CMK (cell line): ENCODE results near the gene ELFN2.

ENCODE experiments used
- DNase-seq: peaks from one replicate; pipeline ENCODE4 v3.0.0-alpha.2; 2010; ENCODE audit warnings: low read depth

Gene ELFN2

DNA sequence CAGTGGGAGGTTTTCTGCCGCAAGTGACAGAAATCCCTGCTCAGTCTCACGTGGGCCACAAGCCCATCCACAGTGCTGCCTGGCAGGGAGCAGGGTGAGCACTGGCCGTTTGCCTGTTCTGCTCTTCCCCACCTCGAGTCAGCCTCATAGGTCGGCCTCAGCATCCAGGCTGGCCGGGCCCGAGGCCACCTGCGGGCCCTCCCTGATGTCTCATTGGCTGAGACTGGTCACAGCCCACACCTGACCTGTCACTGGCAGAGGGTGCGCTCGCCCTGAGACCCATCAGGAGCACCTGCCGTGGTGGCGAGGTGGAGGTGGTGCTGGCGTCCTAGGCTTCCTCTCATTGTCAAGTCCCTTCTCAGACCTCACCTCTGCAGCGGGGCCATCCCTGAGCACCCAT lies 72.1 kb downstream of the ELFN2 start:
- DNase-seq = no peak

DNA sequence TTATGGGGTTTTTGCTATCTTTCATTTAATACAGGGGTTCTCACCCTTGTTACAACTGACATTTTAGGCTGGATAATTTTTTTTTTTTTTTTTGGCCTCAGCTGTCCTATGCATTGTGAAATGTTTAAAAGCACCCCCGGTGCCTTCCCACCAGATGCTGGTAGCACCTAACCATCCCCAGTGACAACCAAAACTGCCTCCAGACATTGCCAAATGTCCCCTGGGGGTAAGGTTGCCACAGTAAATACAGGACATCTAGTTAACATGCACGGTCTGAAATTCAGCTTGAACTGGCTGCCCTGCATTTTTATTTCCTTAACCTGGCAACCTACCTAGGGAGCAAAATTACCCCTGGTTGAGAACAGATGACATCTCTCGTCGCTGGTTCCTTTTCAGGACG lies 72.6 kb downstream of the ELFN2 start:
- no peak for DNase-seq

DNA sequence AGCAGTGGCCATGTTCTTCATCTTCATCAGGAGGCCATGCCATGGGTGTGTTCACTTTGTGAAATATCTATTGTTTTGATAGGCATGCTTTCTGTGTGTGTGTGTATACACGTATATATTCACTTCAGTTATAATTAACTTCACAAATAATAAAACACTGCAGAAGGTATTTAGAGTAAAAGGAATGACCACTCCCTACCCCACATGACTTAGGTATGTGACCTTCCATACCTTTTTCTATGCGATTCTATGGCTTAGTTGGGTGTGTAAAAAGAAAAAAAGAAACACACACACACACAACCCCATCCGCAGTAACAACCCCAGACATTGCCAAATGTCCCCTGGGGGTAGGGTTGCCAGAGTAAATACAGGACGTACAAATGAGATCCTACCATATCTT lies 73.0 kb downstream of the ELFN2 start:
- DNase-seq = no peak

DNA sequence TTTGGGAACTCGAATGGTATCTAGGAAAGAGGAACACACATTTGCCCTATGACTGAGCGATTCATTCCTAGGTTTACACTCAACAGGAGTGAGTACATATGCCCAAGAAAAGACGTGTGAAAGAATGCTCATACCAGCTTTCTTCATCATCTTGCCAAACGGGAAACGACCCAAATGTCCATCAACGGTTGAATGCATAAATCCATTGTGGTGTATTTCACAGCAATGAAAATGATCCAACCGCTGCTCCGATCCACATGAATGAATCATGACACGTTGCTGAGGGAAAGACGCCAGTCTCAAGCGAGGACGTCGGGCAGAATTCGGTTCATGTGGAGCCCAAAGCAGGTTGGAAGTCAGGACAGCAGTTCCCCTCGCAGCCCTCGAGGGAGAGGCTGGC lies 73.4 kb downstream of the ELFN2 start:
- DNase-seq = no peak

DNA sequence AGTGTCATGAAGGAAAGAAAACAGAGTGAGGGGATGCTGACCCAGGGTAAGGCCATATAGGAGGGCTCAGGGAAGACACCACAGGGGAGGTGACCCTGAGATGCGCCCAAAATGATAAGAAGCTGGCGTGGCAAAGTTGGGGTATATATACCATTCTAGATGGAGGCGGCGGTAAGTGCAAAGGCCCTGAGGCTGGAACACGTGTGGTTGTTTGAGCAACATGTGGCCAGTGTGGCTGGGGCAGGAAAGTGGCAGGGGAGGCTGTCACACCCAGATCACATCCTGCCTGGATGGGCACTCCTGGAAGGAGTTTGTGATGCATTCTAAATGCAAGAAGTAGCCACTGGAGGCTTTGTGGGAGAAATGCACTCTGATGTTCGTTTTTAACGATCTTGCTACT lies 74.8 kb downstream of the ELFN2 start:
- DNase-seq = no peak

DNA sequence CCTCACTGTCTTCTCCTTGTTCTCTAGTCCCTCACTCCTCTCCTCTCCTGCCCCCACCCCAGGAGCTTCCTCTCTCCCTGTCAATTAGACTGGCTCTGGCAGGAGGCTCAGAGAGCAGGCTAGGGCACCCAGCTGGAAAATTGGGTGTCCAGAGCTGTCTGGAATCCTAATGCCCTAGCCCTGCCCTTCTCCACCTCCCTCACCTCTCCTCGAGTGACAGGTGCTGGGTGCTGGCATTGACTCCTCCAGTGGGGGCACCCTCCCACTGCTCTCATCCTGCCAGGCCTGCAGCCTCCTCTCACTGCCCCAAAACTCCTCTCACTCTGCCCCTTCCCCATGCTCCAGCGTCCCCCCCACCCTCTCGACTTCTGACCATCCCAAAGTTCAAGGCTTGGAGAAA lies 76.0 kb downstream of the ELFN2 start:
- DNase-seq = no peak

DNA sequence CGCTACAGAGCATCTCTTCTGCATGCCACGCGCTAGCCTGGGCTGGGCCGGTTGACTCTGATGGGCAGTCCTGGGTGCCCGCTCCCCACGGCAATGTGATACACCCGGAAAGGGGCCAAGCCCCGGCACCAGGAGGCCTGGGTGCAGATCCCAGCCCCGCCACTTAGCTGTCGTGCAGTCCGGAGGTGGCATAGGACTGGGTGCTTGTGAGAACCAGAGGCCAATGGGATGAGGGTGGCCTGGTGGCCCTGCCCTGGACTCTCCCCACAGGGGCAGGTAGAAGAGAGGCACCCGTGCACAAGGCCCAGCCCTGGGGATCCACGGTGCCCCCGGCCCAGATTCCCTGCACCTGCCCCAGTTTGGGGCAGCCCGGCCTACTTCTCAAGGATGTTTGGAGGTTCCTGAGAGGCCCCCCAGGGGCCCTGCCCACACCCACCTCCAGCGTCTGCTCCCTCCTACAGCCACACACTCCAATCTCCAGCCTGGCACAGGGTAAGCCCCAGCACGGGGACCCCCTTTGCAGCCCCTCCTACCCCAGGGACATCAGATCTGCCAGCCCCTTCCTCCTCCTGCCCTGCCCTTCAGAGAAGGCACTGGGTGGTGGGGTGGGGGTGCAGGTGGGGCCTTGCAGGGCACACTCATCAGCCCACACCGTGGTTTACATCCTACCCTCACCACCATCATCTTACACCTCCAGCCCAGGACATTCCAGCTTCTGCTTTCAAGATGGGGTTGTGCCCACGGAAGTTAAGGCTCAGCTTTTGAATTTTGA lies 78.0 kb downstream of the ELFN2 start:
- DNase-seq = no peak

DNA sequence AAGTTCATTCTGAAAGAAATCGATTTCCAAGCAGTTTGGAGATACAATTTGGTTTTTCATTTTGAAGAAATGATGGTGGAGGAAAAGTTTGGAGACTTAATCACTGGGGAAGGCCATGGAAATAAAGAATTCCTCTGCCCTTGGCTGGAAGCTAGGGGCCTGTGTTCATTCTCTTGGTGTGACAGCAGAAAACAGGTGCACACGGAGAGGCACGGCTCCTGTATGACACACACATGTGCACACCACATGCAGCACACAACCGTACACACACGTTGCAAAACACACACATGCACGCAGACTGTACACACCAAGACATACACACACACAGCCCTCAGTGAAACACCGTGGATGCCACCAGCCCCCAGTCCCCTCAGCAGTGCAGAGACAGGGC lies 80.8 kb downstream of the ELFN2 start:
- DNase-seq = no peak

DNA sequence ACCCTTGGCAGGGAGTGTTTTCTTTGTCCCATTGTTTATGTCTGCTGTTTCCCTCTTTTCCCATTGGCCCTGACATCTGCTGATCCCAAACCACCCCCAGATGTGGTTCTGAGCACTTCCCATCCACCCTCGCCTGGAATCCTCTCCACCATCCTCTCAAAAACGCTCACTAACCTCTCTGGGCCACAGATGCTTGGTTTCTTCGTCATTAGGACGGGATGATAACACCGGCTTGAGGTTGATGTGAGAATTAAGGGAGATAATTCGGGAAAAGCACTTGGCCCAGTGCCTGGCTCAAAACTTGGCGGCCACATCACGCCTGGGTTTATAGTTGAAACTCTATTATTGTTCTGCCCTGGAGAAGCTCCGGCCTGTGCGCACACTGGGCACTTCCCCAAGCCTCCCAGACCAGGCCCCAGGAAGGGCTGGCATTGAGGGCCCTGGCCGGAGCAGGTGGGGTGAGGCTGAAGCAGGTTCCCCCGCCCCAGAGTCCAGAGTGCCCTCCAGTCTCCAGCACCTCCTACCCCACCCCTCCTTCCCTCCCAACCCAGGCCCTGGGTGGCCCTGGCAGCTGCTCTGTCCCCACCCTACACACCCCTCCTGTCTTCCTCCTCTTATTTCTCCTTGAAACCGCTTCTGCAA lies 81.3 kb downstream of the ELFN2 start:
- DNase-seq = no peak

DNA sequence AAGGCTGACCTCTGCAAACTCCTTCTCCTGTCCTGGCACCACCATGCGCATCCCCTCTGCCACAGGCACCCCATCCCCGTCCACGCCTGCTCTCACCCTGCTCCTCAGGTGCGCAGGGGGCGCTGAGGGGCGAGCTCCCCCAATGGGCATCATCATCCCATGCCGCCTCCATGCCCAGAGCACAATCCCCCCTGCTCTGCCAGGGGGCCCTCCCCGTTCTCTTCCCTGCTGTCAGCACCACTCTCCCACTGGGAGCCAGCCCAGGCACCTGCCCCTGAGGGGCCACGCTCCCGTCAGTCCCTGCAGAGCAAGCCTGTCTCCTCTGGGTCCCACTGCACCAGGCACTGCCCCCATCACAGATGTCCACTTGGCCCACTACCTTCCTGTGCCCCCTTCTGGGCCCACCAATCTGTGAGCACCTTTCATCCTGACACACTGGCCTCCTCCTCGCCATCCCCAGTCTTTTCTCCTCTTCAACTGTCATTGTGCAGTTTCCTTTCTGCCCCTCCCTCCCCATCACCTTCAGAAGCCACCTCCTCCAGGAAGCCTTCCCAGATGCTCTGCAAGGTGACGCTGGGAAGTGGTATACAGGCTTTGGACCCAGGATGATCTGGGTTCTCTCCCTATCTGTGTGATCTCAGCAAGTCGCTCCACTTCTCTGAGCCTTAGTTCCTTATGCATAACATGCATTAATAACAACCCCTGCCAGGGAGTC lies 82.4 kb downstream of the ELFN2 start:
- DNase-seq = no peak

DNA sequence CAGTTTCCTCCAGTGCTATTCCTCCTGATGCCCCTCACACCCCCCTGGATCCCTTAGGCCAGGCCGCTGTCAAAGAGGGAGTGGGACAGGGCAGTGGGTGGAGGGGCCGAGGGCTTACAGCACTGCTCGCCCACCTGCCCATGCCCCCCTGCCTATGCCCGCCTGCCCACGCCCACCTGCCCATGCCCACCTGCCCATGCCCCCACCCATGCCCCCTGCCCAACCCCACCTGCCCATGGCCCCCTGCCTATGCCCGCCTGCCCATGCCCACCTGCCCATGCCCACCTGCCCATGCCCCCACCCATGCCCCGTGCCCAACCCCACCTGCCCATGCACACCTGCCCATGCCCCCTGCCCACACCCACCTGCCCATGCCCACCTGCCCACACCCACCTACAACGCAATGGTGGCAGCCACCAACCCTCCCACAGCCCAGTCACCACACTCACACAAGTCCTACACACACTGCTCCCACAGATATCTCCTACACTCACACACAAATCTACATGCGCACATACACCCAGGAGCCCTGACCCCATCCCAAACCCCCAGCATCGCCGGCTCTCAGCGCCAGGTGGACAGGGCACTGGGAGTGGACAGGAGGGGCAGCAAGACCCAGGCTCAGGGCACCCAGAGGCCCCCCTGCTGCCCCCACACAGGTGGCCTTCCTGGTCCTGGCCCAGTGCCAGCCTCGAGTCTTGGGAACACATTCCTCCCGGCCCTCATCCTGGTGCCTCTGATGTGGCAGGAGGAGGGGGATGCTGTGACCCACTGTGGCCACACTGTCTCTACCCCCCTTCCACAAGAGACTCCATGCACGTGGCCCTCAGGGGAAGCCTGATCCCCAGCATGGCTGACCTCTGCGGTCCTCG lies 83.2 kb downstream of the ELFN2 start:
- DNase-seq = no peak

DNA sequence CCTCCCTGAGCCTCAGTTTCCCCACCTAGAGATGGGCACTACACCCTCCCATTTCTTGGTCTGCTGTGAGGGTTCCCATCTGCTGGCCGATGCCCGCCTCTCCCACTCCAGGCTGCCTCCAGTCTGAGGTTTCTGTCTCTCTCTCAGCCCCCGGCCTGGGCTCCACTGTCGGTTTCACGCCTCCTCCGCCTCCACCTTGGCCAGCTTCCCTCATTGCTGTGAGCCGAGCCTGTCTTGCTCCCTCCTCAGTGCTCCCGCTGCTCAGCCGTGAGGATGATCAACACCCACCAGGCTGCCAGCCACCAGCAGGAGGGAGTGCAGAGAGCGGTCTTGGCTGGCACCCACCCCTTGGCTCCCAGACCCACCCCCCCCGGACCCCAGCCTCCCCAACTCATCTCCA lies 83.9 kb downstream of the ELFN2 start:
- no peak for DNase-seq

DNA sequence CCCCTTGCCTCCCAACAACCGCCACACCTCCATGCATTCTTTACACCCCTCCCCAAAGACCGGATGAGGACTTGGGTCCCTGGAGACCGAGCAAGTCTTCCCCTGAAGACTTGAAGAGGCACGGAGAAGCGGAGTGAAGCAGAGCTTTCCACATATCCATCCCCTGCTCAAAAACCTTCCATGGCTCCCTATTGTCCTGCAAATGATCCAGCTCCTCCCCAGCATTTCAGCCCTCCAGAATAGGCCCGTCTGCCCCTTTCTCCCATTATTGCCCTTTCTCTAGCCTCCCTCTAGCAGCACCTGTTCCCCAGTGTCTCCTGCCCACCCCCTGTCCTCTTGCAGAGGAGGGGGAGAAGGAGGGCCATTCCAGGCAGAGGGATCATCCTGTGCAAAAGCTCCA lies 85.2 kb downstream of the ELFN2 start:
- no peak for DNase-seq

DNA sequence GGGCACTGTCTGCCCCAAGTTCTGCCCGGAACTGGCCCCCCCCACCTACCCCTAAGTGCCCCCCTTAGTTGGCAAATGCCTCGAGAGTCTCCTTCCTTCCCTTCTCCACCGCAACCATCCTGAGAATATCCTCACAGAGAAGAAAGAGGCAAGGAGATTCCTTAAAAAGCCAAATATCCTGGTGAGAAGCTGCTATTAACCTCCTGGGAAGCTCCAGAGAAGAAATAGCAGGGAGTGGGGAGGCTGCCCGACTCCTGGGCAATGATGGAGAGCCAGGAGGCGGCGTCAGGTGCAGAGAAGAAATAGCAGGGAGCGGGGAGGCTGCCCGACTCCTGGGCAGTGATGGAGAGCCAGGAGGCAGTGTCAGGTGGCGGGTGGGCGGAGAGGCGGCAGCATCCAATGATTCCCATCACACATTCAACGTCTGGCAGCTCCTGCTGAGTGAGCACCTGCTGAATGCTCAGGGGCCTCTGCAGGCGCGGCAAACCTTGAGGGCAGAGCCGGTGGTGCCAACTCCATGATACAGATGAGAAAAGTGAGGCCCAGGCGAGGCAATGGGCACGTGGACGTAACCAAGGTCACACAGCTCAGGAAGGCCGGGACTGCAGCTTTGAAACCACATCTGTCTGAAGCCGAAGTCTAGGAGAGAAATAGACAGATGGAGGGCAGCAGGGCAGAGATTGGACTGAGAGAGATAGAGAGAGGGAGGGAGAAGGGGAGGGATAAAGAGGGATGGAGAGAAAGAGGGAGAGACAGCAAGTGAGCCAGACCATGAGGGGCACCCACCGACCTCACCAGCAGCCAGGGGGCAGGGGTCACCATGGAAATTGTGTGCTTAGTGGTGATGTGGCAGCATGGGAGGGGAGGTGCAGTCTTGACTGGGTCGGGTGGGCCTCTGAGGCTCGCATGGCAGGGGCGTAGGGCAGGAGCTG lies 86.7 kb downstream of the ELFN2 start:
- DNase-seq = no peak

DNA sequence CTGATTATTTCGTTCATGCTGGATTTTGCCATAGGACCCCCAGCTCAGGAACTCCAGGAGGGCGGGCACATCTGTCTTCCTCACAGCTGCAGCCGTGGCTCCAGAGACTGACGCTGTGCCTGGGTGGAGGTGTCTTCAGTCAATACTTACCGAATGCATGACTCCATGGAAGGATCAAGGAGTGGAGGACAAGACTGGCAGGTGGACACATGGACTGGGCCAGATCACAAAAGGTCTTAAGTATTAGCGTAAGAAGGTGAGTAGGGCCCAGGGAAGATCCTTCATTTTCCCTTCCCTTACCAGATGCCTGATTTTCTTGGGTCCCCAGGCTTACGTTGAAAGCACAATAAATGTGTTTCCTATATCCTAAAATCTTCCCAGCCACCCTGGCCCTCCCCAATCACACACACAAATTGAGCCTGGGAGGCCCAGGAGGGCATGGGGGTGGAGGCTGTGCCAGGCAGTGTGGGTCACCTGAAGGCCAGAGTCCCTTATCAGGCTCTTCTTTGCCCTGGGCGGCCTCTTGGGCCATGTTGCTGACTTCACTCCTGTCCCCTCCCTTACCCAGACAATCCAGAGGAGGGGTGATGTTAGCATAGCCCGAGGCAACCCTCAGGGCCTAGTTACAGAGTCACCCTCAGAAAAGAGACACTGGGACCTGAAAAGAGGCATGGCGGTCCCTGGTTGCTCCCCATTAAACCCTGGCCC lies 88.6 kb downstream of the ELFN2 start:
- no peak for DNase-seq

DNA sequence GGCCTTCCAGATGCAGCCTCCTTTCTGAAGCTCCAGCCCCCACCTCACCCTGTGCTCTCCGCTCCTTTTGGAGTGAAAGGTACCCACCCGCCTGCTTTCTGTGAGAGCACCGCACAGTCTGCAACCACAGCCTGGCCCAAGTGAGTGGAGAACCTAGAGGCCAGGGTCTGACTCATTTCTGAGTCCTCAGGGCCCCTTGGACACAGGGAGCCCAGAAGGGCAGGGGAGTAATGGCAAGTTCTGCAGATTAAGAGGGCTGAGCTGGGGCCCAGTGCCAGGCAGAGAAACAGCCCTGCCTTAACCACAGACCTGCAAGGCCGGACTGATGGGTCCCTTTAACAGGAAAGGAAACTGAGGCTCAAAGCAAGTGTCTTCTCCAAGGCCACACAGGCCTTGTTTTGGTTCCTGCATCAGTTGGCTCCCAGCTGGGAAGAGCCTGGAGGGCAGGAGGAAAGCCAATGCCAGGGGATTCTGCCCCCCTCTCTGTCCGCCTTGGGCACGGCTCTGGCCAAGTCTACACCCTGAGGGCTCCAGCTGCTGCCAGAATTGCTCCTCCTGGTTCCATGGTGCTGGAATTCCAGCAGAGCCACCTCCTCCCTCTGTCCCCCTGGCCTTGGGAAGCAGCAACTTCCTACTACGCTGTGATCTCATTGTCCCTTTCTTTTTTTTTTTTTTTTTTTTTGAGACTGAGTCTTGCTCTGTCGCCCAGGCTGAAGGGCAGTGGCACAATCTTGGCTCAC lies 89.9 kb downstream of the ELFN2 start:
- no peak for DNase-seq

DNA sequence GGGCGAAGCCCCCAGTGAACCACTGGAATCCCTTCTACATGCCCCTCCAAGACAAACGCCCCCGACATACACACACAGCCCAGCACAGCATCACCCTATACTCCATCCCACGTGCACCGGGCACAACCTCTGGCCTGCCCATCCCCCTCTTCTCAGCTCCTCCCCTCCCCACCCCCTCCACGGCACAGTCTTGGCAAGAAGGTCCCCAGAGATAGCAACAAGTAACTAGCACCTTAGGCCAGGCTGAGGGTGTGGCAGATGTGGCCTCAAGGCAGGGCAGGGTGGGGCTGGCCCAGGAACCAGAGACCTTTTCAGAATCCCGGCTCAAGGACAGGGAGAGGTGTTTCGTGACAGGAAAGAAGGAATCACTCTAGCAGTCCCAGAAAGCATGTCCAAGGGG lies 90.7 kb downstream of the ELFN2 start:
- DNase-seq = no peak

DNA sequence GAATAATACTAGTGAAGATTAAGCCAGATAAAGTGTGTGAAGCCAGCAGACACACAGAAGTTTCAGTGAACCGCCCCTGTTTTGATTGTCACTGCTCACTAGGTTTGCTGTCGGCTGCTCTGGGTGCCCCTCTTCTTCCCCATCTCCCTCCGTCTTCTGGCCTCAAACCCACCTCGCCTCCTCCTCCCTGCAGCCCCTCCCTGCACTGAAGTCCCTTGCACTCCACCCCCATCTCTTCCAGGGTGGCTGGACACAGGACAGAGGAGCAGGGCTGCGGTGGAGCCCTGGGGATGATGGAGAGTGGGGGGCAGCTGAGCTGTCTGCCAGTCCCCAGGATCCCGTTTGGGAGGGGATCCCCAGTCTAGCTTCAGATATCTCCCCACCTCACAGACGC lies 91.5 kb downstream of the ELFN2 start:
- DNase-seq = no peak

DNA sequence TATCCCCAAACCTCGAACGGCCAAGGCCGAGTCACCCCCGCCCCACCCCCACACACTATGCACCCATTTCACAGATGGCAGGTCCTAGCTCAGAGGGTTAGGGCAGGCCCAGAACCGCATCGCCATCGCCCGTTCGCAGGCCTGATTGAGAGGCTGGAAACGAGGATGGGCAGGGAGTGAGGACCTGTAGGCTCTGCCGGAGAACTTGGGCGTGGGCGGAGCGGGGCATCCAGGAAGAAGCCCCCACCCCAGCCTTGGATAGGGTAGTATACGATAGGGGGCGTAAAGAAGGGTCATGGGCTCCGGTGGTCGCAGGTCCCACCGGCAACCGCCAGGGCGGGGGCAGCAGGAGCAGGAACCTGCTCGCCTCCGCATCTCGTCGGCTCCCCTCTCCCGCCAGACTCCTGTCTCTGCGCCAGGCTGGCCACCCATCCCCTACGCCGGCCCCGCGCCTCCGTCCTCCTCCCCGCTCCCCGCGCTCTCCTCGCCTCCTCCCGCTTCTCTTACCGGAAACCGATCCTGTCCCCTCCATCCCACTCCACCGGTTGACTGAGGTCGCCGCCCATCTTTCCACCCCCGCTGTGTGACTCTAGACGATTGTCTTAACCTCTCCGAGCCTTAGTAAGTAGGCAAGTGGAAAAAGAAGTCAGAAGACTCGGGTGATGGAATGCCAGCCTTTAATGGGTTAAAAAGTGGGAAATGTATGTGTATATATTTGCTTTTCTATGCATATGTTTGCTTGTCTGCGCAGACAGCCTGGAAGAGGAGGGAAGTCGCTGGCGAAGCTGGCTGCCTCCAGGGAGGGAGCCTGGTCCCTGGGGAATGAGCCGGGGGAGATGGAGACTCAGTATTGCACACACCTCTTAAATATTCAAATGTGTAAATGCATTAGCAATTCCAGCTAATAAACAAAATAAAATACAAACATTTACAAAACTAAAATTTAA lies 92.1 kb downstream of the ELFN2 start:
- DNase-seq = no peak
